ENCODE measurements around the gene SMIM23.

GRCh38 chr5:171816666-171817065, 31.0 kb downstream of the SMIM23 start:
- TF ChIP-seq CTCF (conservative IDR thresholded peaks at IDR 0.05; ENCODE audit: low read depth, low read length), result no peak
- TF ChIP-seq EZH2 (IDR thresholded peaks at IDR 0.05; ENCODE audit: borderline replicate concordance, low read depth, low read length, poor library complexity, severe bottlenecking), result no peak

Data from A673 (cell line).